HG03196 (cell line): Measurements from ENCODE around the gene CDH23.

Source experiments
- ATAC-seq: cut with Tn5 transposase; IDR thresholded peaks from one replicate; pipeline ENCODE4 v1.9.1; 2021; ENCODE audit not compliant: unreplicated experiment

CDH23 gene

DNA sequence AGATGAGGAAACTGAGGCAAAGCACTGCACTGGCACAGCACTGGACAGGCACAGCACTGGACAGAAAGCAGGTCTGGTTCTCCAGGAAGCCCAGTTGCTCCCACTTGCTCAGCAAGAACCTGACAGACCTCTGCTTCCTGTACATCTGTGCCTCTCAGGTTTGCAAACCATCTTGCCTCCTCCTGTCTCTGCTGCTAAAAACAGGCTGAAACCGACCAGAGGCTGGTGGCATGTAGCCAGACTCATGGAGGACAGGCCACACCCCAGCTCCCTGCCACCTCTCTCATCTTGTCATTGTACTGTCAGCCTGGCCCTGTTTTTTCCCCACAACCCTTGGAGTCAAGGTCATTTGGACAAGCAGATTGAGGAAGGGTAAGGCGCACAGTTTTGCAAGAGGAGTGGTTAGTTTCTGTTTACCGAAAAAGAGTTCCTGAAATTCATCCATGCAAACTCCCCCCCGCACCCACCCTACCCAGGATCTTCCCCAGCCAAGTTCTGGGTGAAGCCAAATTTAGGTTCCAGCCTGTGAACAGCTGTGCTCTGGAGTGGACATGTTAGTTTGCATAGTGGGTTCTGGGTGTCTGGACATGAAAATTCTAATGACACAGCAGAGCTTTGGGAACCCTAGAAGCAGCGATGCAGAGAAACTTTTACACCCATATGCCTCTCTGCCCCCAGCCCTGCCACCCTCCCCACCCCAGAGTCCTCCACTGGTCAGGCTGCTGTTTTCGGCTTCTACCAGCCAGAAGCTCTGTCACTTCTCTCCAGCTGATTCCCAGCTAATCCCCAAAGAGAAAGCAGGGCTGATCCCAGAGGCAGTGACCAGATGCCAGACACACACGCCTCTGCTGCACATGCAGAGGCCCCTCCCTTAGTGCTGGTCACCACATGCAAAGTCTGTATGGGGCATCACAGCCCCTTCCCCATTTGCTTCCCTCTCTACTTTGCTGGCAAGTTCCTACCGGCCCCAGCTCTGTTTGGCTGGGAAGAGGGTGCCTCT lies 331.3 kb downstream of the CDH23 start:
- peak; percentile 55 for ATAC-seq

DNA sequence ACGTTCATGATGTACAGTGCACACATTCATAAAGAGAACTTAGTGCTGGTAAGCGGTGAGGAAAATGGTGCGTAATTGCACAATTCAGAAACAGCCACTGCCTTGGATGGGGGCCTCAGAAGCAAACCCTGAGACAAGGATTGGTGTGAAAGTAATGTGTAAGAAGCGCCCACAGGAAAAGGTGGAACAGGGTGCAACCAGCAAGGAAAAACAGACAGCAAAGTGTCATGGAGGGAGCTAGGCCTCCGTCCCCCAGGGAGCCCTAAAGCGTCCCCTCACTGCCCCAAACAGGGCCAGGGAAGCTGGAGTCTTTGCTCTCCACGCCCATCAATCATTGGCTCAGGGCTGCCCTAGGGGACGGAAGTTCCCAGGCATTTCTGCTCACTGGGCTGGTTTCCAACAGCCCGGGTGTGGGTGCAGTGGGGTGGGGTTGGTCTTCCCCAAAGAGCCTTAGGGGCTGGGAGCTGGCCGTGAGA lies 332.5 kb downstream of the CDH23 start:
- no peak for ATAC-seq

DNA sequence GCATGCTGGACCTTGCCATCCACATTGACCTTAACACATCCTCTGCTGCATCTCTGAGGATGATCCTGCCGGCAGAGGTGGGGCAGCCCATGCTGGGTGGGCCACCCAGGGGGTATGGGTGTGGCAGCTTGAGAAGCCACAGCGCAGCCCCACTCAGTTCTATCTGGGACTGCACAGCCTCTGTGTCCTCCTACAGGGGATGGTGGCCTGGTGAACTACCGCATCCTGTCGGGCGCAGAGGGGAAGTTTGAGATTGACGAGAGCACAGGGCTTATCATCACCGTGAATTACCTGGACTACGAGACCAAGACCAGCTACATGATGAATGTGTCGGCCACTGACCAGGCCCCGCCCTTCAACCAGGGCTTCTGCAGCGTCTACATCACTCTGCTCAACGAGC lies 335.1 kb downstream of the CDH23 start:
- no peak for ATAC-seq

DNA sequence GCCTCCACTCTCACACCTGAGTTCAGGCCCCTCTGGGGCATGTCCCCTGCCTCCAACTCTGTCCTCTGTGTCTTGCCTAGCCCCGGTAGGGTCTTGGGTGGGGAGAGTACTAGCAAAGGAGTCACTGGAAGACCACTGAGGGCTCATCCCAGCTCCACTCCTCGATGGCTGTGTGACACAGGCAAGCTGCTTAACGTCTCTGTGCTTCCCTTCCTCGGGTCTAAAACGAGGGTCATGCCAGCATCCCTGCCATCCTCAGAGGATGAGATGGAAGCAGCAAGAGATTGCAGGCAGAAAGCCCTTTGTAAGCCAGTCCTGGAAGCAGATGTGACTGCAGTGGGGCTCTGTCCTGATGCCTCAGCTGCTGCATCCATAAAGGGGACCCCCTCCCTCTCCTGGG lies 338.1 kb downstream of the CDH23 start:
- ATAC-seq, result no peak

DNA sequence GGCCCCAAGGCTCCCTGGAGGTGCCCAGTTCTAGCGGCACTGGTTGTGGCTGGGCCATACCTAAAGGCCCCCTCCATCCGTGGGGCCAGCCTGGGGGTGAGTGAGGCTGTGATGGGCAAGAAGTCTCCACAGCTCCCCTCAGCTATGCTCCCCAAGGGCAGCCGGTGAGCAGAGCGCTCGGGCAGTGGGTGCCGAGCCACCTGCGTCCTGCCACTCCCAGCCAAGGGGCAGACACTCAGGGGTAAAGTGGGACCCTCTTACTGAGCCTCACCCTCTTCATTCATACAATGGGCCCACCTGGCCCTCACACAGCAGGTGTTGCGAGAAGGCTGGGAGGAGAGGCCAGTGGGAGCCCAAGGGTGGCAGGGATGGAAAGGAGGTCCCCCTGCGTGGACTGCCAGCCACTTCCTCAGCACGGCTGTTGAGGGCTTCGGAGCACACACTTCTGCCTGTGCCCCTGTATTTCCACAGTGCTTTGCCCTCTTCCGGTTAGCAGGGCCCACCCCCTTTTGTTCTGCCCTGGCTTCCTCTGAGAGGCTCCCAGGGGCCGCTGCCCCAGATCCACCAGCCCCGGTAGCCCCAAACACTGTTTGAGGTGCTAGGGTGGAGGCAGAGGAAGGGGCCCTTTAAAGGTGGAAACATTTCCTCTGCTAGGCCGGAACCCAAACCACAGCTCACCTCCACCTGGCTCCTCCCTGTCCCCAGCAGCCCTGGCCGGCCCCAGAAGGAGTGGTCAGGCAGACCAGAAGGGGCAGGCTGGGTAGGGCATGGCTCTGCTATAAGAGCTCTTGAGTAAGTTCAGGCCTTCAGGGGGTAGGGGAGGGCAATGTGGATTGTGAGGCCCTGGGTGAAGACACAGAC lies 339.2 kb downstream of the CDH23 start:
- no peak for ATAC-seq

DNA sequence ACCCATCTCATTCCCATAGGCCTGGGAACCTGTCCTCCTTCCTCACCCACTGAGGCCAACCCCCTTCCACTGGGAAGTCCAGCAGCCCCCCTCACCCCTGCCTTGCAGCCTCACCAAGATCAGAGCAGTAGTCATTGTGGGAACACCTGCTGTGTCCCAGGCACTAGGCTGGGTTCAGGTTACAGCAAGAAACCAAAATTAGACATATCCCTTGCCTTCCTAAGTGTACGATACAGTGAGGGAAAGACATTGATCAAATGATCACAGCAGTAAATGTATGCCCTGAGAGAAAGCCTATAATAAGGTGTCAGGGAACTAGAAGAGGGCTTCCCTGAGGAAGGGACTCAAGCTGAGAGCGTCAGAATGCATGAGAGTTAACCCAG lies 339.8 kb downstream of the CDH23 start:
- ATAC-seq, result no peak

DNA sequence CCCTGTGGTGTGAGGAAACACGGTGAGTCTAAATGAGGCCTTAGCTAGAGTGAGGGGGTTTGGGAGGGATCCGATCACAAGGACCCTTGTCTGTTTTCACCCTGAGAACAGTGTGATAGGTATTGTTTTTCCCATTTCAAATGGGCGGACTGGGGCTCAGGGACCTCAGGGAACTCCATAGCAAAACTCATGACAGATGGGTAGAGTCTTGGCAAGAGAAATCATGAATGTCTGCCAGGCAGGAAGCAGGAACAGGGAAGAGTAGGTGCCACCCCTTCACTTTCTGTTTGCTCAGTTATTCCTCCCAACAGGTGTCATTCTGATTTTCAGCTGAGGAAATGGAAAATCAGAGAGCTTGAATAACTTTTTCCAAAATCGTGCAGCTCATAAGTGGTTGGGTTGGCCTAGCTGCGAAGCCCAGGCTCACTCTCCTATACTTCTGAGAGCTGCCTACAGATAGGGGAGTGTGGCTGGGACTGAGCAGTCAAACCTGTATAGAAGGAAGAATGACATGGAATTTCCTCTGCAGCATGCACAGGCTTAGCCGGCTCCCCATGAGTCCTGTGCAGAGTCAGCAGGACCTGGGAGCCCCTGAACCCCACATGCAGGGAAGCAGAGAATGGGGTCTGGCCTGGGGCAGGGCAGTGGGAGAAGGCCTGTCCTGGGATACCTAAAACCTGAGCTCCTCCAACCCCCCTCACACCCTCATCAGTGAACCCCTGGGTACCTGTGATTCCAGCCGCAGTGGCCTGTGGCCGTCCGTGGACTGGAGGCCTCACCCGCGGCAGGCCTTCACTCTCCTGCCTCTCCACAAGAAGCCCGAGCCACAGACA lies 340.5 kb downstream of the CDH23 start:
- ATAC-seq, result no peak

DNA sequence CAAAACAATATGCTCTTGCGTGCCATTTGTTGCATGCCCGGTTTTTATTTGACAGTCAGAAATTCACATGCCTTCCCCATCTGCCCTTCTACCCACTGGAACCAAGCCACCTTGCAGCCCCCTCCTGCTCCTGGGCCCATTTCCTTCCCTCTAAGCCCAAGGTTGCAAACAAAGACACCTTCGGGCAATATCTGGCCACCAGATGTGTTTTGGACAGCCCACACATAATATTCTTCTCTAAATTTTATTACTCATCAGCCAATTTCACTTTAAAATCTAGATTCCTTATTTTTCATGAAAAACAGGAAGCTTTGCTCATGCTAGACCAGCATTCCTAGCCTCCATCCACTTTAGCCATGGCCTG lies 341.1 kb downstream of the CDH23 start:
- no peak for ATAC-seq

DNA sequence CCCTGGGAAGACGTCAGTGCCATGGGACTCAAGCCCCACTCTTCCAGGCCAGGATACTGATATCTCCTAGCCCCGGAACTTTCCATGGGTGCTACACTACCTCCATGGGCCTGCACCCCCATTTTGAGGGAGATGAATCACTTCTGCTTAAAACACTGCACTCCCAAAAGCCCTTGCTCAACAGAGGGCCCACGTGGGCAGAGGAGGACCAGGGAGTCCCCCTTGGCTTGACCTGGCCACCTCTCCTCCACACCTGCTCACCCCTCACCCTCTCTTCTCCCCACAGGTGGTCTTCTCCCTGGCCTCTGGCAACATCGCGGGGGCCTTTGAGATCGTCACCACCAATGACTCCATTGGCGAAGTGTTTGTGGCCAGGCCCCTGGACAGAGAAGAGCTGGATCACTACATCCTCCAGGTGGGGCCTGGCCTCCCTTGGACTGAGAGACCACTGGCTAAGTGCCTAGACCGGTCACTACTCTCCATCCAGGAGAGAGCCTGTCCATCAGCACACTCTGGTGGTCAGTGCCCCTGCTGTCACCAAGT lies 342.7 kb downstream of the CDH23 start:
- no peak for ATAC-seq

DNA sequence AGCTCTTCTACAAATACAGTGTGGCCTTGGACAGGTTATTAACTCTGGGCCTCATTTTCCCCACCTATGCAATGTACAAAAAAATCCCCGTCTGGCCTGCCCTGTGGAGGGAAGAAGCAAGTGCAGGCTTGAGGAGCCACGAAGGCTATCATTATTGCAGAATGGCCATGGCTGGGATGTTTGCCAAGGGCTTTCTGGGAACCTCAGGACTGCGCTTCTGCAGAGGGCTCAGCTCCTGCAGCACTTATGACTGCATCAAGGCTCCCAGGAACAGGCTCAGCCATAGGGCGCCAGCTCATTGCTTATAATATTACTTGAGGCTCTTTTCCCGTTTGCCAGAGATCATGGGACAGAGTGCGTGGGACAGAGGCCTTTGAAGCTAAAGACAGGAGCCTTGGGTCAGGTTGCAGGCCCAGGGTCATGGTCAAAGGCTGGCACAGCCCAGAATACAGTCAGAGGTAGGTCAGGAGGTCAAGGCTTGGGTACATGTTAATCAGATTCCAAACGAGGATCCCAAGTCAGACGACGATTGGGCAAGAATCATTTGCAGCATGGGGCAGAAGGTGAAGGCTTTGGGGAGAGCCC lies 343.4 kb downstream of the CDH23 start:
- ATAC-seq, result no peak

DNA sequence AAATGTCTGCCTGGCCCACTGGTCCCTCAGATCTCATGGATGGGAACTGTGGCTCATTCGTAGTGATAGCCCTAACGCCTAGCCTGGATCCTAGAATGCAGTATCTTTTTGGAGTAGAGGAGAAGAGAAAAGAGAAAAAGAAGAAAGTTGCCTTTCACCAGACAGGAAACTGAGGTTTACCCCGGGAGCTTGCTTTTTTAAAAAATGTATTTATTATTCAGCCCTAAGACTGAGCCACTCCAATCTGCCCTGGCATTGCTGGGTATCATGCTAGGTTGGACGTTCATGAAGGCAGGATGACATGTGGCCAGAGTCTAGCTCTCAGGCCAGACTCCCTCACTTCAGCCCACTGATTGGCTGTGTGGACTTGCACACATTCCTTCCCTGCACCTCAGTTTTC lies 344.3 kb downstream of the CDH23 start:
- ATAC-seq, result no peak

DNA sequence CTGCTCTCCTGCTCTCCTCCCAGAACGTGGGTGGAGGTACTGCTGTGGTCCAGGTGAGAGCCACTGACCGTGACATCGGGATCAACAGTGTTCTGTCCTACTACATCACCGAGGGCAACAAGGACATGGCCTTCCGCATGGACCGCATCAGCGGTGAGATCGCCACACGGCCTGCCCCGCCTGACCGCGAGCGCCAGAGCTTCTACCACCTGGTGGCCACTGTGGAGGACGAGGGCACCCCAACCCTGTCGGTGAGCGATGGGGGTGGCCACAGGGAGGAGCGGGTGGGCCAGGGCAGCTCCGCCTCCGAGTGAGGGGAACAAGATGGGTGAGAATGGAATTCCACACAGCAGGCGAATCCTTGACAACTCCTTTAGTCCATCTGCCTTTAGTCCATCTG lies 345.0 kb downstream of the CDH23 start:
- ATAC-seq, result no peak

DNA sequence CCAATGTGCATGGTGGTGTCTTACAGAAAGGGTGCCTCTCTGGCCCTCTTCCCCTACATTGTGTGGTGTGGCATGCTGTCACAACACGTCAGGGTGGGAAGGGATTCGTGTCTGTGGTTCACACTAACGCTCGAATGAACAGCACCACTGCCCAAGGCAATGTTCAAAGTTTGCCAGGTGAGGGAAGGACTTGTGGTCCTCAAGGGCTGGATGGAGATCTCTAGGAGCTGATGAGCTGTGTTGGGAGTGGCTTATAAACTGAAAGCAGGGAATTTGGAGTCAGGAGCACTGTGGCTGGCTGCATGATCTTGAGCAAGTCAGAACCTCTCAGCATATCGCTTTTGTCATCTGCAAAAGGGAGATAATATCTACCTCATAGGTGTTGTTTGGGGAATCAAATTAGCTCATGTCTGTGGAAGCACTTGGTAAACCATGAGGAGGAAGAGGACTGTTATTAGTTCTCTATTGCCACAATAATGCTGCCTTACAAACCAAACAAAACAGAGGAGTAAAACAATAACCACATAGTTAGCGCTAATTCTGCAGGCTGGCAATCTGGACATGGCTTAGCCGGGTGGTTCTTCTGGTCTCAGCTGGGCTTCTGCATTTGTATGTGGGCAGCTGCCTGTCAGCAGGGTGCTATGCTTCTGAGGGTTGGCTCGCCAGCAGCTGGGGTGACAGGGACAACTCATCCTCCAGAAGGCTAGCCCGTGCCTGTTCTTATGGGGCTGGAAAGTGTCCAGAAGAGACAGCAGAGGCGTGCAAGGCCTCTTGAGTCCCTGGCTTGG lies 345.8 kb downstream of the CDH23 start:
- ATAC-seq, result no peak

DNA sequence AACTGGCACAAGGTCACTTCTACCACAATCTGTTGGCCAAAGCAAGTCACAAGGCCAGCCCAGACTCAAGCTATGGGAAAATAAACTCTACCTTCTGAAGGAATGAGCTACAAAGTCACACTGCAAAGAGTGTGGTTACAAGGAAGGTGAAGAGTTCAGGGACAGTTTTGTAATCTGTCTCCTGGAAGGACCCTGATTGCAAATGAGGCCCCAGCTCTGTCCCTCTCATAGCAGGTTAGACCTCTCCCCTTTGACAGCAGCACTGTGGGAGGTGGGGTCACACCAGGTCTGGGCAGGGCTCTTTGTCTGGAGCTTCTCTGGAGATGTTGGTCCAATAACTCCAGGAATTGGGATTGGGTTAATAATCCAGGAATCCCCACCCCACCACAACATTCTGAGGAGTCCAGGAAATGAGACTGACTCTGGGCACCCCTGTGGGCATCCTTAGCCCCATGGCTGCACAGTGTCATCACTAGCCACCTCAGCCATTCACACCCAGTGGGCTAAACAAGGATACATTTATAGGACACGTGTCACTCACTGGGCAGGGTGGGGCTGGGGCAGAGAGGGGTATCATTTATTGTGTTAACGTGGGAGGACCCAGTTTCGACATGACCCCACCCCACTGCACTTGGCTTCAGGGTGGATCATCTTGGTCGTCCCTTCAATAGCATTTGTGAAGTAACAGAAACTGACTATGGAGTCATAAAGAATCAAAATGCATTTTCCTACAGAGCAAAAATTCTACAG lies 346.5 kb downstream of the CDH23 start:
- no peak for ATAC-seq

DNA sequence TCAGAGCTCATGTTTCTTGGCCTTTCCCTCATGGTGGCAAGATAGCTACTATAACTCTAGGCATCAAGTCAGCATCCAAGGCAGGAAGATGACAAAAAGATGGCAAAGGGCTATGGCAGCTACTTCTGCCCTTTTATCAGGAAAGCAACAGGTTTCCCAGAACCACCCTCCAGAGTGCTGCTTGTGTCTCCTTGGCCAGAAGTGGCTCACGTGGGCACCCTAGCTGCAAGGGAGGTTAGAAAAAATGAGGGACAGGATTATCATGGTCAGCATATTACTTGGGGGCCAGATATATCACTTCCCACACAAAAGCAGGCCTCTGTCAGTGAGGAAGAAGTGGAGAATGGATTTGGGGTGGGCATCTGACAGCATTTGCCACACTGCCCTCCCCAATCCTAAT lies 347.1 kb downstream of the CDH23 start:
- ATAC-seq, result no peak

DNA sequence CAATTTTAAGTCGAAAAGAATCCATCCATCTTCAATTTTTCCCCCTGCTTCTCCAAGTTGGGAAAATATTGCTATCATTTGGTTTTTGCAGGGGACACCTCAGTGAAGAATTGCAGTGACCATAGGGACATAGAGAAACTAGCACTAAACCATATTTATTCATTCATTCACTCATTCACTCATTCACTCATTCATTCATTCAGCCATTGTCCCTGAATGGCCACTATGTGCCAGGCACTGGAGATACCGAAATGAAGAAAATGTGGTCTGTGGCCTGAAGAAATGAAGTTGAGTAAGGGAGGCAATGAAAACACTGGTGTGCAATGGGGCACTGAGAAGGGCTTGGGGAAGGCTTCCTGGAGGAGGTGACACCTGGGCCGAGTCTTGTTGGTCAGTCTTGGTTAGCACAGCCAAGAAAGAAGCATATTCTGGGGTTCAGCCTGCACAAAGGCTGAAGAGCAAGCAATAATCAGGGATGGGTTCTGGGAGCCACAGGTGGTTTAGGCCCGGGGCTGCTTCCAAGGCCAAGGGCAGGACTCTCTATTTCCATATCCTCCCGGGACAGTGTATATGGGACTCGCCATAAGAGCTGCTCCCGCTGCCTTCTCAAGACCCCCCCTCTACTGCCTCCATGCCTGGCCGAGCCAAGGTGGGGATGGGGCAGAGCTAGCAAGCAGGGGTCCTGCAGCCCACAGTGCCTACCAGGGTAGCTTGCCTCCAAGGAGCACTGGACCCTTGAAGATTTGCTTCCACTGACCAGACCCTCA lies 348.4 kb downstream of the CDH23 start:
- ATAC-seq, result no peak

DNA sequence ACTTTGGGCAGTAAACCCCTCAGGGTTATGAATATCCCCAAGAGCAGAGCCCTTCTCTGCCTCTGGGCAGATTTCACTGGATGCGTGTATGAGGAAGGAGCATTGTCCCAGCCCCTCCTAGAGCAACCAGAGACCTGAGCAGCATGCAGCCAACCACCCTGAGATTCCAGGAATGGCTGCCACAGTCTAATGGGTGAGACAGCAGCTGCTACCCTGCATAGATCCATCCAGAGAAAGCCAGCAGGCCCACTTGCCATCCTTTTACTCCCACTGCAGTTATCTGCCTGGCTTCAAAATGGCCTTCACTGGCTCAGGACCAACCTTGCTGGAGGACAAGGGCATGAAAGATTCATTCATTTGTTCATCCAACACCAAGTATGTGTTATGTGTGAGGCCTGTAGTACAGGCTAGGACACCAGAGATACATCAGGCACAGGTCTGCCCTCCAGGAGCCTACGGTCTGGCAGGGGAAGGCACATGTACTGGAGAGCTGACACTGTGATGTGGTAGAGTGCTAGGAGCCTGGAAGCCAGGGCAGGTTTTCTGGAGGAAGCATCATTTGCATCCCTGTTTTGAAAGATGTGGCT lies 349.0 kb downstream of the CDH23 start:
- ATAC-seq, result no peak
